Bronchus fibroblast of lung (primary cell): ENCODE results near the gene TFPI. TPM values are rescaled to one million over a fixed set of nuclear protein-coding genes. Genes with fewer than 3 reads are reported as not detected.

Experiments
- total RNA-seq: library from RNA; depleted of rRNA; stranded (reverse); fragments of >200 nt; gene quantifications from 2 replicates; pipeline ENCODE4 v1.2.3, GENCODE V29; 2015

TFPI gene
- total RNA-seq, result 93.5 and 140 TPM in 2 replicates

DNA sequence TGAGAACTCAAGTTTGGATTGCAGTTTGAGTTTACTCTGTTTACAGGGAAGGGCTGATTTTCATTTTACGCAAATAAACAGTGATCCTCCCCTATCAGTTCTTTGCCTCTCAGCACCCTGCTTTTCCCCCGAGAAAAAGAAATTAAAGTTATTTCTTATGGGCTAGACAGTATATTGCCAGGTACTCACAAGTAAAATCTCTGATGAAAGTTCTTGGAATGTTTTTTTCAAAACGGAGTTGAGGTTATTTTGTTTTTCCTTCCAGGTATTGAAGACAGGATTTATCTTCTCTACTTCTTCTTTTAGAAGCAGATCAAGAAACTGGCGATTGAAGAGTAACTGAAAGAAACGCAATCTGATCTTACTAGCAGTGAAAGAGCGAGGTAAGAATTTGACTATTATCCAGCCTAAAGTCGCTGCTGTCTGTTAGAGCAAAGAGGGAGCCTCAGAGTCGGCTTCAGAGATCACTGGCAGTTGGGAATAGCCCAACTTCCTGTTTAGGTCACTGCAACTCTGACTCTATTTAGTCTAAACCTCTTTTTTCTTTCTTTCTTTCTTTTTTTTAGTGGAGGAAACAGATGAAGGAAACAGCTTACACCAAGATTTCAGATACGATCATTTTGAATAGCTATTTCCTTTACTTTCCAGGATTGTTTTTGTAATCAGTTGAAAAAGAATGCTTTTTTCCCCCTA, at the start of gene TFPI:
Gene TFPI, minus strand, starts transcription at position 425 of the 693 bp plus-strand sequence. CDS start 50,667 bp downstream, outside the sequence.

Other genes starting within 250 kb of the TFPI start
- gene CALCRL, start 106.2 kb downstream of the TFPI start, total RNA-seq, result 2.9 and 3.7 TPM in 2 replicates